ENCODE results near the gene RAB40A.
"Not testable (repeated sequence)": the region's sequence is repeated elsewhere in the genome, so short reads cannot be mapped to it uniquely, and the experiment has no call there.

The RAB40A gene

GRCh38 chrX:103520386-103520785 is 1.1 kb upstream of the RAB40A start:
- no peak for DNase-seq

DNA sequence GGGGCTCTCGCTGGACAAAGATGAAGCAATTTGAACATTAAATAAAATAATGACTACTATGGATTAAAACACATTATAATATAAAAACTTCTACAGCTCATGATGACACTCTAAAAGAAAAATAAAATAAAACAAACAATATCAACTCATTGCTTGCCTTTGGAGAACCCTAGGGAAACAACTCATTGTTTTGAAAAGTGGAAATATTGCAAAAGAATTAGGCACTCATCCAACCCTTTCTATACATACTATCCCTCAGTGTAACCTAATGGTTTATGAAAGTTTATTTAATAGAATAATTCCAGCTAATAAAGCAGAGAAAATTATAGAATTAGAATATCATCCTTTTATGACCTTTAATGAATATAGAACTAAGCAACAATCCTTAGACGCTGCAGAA is 718 bp downstream of the RAB40A start:
- no peak for DNase-seq

DNA sequence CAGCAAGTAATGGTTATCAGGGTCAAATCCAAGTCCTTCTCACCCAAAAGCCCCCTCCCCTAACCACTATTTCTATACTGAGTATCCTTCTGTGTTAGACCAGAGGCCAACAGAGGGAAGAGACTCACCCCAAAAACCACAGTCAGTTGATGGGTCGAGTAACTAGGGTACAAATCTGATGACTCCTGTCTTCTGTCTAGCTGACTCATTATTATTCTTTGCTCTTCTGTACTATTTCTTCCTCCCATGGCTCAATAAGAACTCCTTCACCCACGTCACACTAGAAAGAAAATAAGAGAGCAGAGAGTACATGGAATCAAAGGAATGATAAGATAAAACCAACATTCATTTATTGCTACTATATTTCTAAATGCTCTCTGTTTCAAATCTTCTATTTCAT is 2.0 kb downstream of the RAB40A start:
- DNase-seq = no peak

DNA sequence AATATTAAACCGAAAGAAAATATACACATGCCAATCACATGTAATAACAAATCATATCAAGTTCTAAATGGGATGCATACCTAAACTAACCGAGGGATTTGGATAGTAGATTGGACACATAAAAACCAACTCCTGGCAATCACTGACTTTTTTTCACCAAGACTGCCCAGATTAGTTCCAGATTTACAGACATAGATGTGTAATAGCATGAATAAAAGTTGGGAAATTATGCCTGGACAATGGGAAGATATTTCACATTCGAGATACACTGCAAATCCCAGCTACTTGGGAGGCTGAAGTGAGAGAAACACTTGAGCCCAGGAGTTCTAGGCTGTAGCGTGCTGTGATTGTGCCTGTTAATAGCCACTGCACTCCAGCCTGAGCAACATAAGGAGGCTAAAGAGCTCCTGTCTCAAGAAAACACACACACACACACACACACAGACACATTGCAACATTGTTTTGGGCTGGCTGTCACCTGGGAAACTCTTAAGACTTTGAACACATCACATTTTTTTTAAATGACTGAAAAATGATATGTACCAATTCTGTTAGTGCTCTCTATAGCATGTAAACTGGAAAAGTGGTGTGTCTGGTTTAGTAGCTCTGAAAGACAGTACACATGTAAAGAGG is 5.7 kb downstream of the RAB40A start:
- DNase-seq = no peak

DNA sequence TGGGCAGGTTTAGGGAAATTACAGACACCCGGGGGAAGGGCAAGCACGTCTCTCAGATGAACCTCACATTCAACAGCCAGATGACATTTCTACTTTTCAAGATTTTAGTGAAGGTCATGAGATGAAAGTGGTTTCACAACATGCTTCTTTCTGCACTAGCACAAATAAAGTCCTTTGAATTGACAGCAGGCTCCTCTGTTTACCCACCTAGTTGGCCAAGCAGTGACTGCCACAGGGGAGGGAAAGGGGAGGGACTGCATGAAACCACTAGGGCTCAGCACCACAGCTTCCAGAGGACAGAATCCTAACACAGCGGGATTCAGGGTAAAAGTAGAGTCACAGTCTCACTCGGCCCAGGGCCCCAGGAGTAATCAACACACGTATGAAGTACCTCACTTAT is 6.2 kb downstream of the RAB40A start:
- DNase-seq = no peak

GRCh38 chrX:103510031-103510430 is 9.3 kb downstream of the RAB40A start:
- DNase-seq = no peak

DNA sequence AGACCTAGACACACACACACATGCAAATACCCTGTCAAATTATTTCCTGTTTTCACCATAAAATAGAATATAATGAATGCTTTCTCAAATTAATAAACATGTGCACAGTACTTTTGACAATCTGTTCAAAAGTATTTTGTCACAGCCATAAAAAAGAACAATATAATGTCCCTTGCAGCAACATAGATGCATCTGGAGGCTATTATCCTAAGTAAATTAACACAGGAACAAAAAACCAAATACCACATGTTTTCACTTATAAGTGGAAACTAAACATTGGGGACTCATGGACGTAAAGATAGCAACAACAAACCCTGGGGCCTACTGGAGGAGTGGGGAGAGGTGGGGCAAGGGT is 15.5 kb downstream of the RAB40A start:
- no peak for DNase-seq

- DNase-seq = no peak
These were observed 16.0 kb downstream of the RAB40A start for GRCh38 chrX:103503163-103503852.

DNA sequence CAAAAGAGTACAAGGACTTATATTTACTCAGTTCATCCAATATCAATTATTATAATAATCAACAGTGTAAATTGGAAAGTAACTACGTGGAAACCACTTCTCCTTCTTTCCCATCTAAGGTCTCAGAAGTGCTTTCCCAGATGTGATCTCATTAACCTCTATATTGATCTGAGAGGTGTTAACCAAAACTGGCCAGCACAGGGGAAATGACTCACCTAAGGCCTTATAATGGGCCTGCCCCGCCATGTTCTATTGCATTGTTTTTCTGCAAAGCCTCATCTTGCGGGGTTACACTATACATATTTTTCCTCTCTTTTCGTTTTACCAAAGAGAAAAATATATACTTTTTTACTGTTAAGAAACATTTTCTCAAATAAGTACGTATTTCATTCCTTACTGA is 20.5 kb downstream of the RAB40A start:
- no peak for DNase-seq

DNA sequence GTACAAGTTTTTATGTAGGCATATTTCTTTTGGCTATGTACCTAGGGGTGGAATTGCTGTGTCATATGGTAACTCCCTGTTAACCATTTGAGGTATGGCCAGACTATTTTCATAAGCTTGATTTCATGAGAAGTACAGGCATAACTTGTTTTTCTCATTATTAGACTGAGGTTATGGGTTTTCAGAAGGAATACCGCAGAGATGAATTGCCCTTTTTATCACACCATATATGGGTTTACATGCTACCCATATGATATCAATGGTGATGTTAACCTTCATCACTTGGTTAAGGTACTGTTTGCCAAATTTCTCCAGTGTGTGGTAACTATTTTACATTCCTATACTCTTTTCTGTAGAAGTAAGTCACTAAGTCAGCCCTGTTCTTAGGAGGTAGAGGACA is 23.5 kb downstream of the RAB40A start:
- DNase-seq = no peak

DNA sequence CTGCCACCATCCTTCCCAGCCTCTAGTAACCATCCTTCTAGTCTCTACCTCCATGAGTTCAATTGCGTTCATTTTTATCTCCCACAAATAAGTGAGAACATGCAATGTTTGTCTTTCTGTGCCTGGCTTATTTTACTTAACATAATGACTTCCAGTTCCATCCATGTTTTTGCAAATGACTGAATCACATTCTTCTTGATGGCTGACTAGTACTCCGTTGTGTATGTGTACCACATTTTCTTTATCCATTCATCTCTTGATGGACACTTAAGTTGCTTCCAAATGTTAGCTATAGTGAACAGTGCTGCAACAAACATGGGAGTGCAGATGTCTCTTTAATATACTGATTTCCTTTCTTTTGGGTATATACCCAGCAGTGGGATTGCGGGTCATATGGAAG is 25.7 kb downstream of the RAB40A start:
- DNase-seq = not testable (repeated sequence)

GRCh38 chrX:103489733-103490132 is 29.6 kb downstream of the RAB40A start:
- peak; percentile 34 to 36 for DNase-seq

DNA sequence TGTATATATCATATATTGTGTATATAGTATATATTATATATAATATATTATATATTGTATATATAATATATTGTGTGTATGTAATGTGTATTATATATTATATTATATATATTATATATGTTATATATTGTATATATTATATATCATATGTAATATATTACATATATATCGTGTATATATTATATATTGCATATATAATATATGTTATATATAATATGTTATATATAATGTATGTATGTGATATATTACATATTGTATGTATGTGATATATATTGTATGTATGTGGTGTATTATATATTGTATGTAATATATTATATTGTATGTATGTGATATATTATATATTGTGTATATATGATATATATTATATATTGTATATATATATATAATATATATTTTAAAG is 30.5 kb downstream of the RAB40A start:
- no peak for DNase-seq

- DNase-seq = no peak
These were observed 31.0 kb downstream of the RAB40A start for GRCh38 chrX:103488332-103488731.

- no peak for DNase-seq
These were observed 35.6 kb downstream of the RAB40A start for GRCh38 chrX:103483720-103484119.

GRCh38 chrX:103480526-103480925 is 38.8 kb downstream of the RAB40A start:
- DNase-seq = no peak

- DNase-seq = no peak
These were observed 41.8 kb downstream of the RAB40A start for GRCh38 chrX:103477496-103477895.

DNA sequence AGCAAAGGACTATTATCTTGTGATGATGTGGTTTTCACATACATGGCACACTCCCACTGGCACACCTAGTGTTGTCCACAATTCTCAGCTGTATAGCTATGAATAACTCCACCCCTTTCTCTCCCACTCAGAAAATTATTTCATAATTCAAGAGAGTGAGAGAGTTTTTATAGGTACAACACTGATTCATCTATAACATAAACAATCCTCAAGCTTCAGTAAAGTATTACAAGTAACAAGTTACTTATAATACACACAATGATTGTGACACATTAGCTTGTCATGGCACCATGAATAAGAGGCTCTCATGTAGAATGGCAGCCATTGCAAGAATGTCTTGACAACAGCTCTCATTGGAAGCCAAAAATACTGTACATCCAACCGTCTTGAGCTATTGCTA is 43.9 kb downstream of the RAB40A start:
- no peak for DNase-seq

DNA sequence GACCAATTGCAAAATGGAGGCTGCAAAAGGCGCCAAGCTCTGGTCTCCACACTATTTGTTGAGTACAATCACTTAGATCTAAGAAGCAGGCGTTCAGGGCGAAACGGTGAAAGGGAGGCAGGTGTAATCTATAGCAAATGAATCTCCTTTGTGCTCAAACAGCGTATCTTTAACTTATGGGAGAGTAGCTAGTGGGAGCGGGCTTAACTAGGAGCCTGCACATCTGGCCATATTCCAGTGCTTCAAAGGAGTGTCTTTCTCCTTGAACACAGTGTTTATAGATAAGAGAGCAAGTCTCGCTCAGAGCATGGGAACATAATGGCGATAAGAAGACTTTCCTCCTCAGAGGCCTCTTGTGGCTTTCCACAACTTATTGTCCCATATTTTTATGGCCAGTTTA is 49.3 kb downstream of the RAB40A start:
- not testable (repeated sequence) for DNase-seq

DNA sequence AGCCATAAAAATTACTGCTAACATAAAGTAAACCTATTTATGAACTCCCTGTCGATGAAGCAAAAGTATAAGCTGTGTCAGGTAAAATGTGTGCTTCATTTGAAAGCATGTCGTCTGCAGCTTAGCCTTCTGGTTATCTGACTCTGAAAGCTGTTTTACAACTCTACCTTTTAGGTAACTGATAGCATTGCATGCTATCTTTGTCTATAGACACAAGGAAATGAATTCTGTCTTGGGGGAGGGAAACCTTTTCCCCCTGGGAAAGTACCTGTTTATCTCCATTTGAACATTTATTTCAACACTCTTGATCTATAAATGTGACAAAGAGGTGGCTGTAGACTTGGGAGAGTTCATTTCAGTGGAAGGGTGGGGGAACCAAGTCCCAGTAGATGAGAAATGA is 51.4 kb downstream of the RAB40A start:
- no peak for DNase-seq

- DNase-seq = no peak
These were observed 52.1 kb downstream of the RAB40A start for GRCh38 chrX:103467156-103467555.

DNA sequence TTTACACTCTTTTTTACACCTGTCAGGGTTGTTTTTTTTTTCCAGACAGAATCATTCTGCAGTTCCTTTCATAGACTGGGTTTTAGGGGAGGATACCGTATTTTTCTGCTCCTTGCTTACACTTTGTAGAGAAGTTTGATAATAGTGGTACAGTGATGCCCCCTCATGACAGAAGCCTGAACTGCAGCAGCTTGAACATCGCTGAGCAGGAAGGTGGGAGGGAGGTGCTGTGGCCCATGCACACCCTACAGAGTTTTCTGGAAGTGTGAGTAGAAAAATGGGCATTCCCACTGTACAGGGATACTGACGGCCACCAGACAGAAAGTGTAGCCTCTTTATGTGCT is 54.5 kb downstream of the RAB40A start:
- peak; percentile 68 to 71 for DNase-seq

DNA sequence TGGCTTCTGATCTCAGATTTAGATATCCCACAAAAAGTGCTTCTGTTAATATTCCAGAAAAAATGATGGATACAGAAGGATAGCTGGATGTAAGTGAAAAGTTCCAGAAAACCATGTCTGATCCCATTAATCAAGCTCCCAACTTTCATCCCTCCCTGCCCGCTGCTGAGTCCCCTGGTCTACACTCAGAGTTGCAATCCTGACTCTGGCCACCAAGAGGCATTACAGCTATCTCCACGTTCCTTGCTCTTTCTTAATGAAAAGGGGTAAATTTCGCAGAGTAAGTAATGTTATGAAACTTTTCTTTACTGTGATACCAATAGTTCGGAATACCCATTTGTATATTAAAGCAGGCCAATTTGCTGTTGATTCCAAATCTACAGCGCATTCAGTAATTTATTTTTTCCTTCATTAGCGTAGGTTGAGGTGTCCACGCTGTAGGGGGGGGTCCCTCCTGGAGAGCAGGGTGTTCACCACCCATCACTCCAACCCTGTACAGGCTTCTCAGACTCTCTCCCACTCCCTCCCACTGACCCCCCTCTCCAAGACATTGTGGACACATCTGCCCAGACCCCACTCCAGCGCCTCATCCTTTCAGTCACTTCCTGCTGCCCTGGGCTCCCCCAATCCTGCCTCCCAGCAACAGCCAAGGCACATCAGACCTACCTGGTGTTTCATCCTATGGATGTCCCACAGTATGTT is 55.1 kb downstream of the RAB40A start:
- DNase-seq = peak; percentile 5 to 6

- no peak for DNase-seq
These were observed 58.1 kb downstream of the RAB40A start for GRCh38 chrX:103461156-103461555.

Measured in stimulated activated CD4-positive, alpha-beta T cell treated with anti-CD3 and anti-CD28 coated beads, Interleukin-2, amount 100 ng/mL, for 48 hours (primary cell).